GM21786 (cell line): ENCODE data around the gene FBXO34.
"Not testable (repeated sequence)": the region's sequence is repeated elsewhere in the genome, so short reads cannot be mapped to it uniquely, and the experiment has no call there.

ENCODE experiments used
- ATAC-seq: cut with Tn5 transposase; IDR thresholded peaks from one replicate; pipeline ENCODE4 v1.9.1; 2021; ENCODE audit not compliant: unreplicated experiment

The FBXO34 gene

GRCh38 chr14:55309761-55310365 lies 38.6 kb downstream of the FBXO34 start:
- no peak for ATAC-seq

- not testable (repeated sequence) for ATAC-seq
Measured at GRCh38 chr14:55312379-55313030, 41.3 kb downstream of the FBXO34 start.

GRCh38 chr14:55313480-55313879 lies 42.3 kb downstream of the FBXO34 start:
- no peak for ATAC-seq

GRCh38 chr14:55314449-55314848 lies 43.2 kb downstream of the FBXO34 start:
- no peak for ATAC-seq

- ATAC-seq = no peak
Measured at GRCh38 chr14:55316564-55316963, 45.3 kb downstream of the FBXO34 start.

- no peak for ATAC-seq
Measured at GRCh38 chr14:55317542-55318306, 46.5 kb downstream of the FBXO34 start.

GRCh38 chr14:55318694-55319093 lies 47.5 kb downstream of the FBXO34 start:
- ATAC-seq = no peak

- ATAC-seq = no peak
Measured at GRCh38 chr14:55323910-55324309, 52.7 kb downstream of the FBXO34 start.

GRCh38 chr14:55324812-55325211 lies 53.6 kb downstream of the FBXO34 start:
- no peak for ATAC-seq

- ATAC-seq = peak; percentile 75
Measured at GRCh38 chr14:55327179-55327578, 56.0 kb downstream of the FBXO34 start.

GRCh38 chr14:55328317-55328716 lies 57.1 kb downstream of the FBXO34 start:
- ATAC-seq = no peak

- no peak for ATAC-seq
Measured at GRCh38 chr14:55329999-55330710, 58.9 kb downstream of the FBXO34 start.

GRCh38 chr14:55332654-55333570 lies 61.7 kb downstream of the FBXO34 start:
- peak; percentile 64 for ATAC-seq

- ATAC-seq = no peak
Measured at GRCh38 chr14:55333711-55334485, 62.7 kb downstream of the FBXO34 start.

- ATAC-seq = no peak
Measured at GRCh38 chr14:55336162-55336561, 64.9 kb downstream of the FBXO34 start.

GRCh38 chr14:55336691-55337090 lies 65.5 kb downstream of the FBXO34 start:
- no peak for ATAC-seq

- ATAC-seq = peak; percentile 75
Measured at GRCh38 chr14:55339770-55340169, 68.5 kb downstream of the FBXO34 start.

- no peak for ATAC-seq
Measured at GRCh38 chr14:55340482-55340881, 69.3 kb downstream of the FBXO34 start.

GRCh38 chr14:55341781-55342180 lies 70.6 kb downstream of the FBXO34 start:
- no peak for ATAC-seq
